Large intestine (tissue), 3 donors: ENCODE measurements around the gene LRP3. TPM values are rescaled to one million over a fixed set of nuclear protein-coding genes. Genes with fewer than 3 reads are reported as not detected.
"Not testable (repeated sequence)": the region's sequence is repeated elsewhere in the genome, so short reads cannot be mapped to it uniquely, and the experiment has no call there.

Source experiments
- DNase-seq, 2 donors: peaks; one replicate each; pipeline versions ENCODE4 v3.0.0 to v3.0.0-alpha.2; 2013
- H3K27ac ChIP-seq: one replicate; pipeline ENCODE4 v1.5.1; 2013; ENCODE audit warnings: low read length
- H3K27me3 ChIP-seq: 2 replicates; pipeline ENCODE4 v1.6.1; 2013; ENCODE audit warnings: low read length; ENCODE audit not compliant: control insufficient read depth, insufficient read depth
- H3K36me3 ChIP-seq: 2 replicates; pipeline ENCODE4 v1.6.1; 2013; ENCODE audit warnings: low read length; ENCODE audit not compliant: control insufficient read depth, insufficient read depth
- H3K4me1 ChIP-seq: one replicate; pipeline ENCODE4 v1.6.1; 2013; ENCODE audit warnings: low read length; ENCODE audit not compliant: control insufficient read depth, insufficient read depth
- H3K4me3 ChIP-seq: one replicate; pipeline ENCODE4 v1.5.1; 2013; ENCODE audit warnings: low read length
- H3K9me3 ChIP-seq: one replicate; pipeline ENCODE4 v1.6.1; 2013; ENCODE audit warnings: mild to moderate bottlenecking, low read depth, low read length, moderate library complexity; ENCODE audit not compliant: control insufficient read depth
- WGBS: methylation state at CpG from one replicate; pipeline ENCODE4 v1.1.5; 2013; ENCODE audit warnings: low lambda C conversion rate; ENCODE audit not compliant: insufficient coverage; 5-methylcytosine and 5-hydroxymethylcytosine counted together
- polyA plus RNA-seq: library from polyadenylated mRNA; unstranded; fragments of 120-200 nt; gene quantifications from one replicate; pipeline ENCODE4 v1.2.1, GENCODE V29; 2013

LRP3 gene
- polyA plus RNA-seq, 1 donor, result 37.8 TPM

DNA sequence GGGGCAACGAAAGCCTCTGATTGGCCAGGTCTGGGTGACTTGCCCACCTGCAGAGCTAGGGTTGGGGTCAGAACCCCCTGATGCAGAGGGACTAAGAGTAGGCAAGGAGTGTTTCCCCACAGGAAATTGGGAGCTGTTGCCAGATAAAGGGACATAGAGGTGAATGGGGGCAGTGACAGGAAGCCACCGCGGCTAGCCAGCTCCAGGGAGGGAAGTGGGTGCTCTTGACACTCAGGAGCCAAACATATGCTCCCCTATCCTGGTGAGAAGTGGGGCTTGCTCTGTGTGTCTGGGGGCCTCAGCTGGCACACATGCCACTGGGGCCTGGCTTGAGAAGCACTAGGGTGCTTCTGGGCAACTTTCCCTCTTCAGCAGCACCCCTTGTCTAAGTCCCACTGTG is 36.2 kb upstream of the LRP3 start:
- Histone ChIP-seq H3K27me3 (no peaks in the 10 kb centered on the region), H3K4me3 (no peak overlapping the region), H3K4me1 (no peaks in the 10 kb centered on the region), H3K27ac (no peak overlapping the region), H3K36me3 (no peaks in the 10 kb centered on the region), H3K9me3 (no peaks in the 10 kb centered on the region)
- WGBS, result no CpG with 5 or more reads among the region's 3 CpGs
- no peak for DNase-seq

DNA sequence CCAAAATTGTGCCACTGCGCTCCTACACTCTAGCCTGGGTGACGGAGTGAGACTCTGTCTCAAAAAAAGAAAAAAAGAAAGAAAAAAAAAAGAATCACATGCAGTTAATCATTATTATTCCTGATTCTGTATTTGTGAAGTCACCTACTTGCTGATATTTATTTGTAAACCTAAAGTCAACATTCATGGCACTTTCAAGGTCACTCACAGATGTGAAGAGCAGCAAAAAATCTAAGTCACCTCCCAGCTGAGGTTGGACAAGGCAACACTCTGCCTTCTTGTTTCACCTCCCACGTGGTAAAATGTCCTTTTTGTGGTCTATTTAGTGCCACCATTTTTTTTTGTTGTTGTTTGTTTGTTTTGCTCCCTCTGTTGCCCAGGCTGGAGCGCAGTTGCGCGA is 35.8 kb upstream of the LRP3 start:
- H3K36me3 ChIP-seq, result no peaks in the 10 kb centered on the region
- no peaks in the 10 kb centered on the region for H3K27me3 ChIP-seq
- H3K4me1 ChIP-seq, result no peaks in the 10 kb centered on the region
- H3K4me3 ChIP-seq, result no peak overlapping the region
- no peak for DNase-seq
- 93% methylated on average over 2 of the region's 6 CpGs for WGBS
- H3K27ac ChIP-seq, result no peak overlapping the region
- no peaks in the 10 kb centered on the region for H3K9me3 ChIP-seq

DNA sequence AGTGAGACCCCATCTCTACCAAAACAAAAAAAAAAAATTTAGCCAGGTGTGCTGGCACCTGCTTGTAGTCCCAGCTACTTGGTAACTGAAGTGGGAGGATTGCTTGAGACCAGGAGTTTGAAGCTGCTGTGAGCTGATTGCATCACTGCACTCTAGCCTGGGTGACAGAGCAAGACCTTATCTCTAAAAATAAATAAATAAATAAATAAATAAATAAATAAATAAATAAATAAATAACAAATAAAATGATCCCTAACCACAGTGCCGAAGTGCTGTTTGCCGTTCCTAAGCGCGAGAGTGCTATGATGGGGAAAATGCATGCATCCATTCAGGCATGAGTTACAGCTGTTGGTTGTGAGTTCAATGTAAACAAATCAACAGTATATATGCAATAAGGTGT is 35.0 kb upstream of the LRP3 start:
- no peak overlapping the region for H3K4me3 ChIP-seq
- DNase-seq, result no peak
- no peaks in the 10 kb centered on the region for H3K9me3 ChIP-seq
- WGBS, result 100% methylated on average over 2 of the region's 4 CpGs
- no peak overlapping the region for H3K27ac ChIP-seq
- no peaks in the 10 kb centered on the region for H3K36me3 ChIP-seq
- H3K4me1 ChIP-seq, result no peaks in the 10 kb centered on the region
- no peaks in the 10 kb centered on the region for H3K27me3 ChIP-seq

DNA sequence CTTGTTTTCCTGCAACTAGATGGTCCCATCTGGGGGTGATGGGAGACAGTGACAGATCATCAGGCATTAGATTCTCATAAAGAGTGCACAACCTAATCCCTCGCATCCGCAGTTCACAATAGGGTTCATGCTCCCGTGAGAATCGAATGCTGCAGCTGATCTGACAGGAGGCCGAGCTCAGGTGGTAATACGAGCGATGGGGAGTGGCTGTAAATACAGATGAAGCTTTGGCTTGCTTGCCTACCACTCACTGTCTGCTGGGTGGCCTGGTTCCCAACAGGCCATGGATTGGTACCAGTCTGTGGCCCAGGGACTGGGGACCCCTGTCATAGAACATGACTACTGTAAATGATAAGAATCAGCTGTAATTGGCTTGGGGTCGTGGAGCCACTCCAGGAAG is 34.2 kb upstream of the LRP3 start:
- 100% methylated on average over 1 of the region's 8 CpGs for WGBS
- DNase-seq, result no peak
- Histone ChIP-seq H3K9me3 (no peaks in the 10 kb centered on the region), H3K4me3 (no peak overlapping the region), H3K36me3 (no peaks in the 10 kb centered on the region), H3K27me3 (no peaks in the 10 kb centered on the region), H3K4me1 (no peaks in the 10 kb centered on the region), H3K27ac (no peak overlapping the region)

DNA sequence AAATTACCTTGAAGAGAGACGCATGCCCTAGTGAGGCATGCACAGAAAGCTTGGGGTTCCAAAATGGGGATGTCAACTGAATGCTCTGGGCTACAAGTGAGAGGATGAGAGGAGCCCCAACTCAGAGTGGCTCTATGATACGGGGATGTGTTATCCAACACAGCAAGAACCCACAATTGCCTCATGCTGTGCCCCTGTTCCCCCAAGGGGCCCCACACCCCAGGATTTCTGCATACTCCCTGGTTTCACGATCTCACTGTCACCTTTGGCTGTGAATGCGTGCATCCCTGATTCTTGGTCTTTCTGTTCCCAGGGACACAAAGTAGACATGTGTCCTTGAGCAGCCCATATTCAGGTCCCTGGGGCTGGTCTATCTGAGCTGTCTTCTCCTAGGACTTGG is 32.9 kb upstream of the LRP3 start:
- no peak overlapping the region for H3K4me3 ChIP-seq
- H3K36me3 ChIP-seq, result no peaks in the 10 kb centered on the region
- no CpG with 5 or more reads among the region's 4 CpGs for WGBS
- H3K27ac ChIP-seq, result no peak overlapping the region
- DNase-seq, result peak in 1 of 2 donors; percentile 26
- no peaks in the 10 kb centered on the region for H3K27me3 ChIP-seq
- H3K9me3 ChIP-seq, result no peaks in the 10 kb centered on the region
- no peaks in the 10 kb centered on the region for H3K4me1 ChIP-seq

DNA sequence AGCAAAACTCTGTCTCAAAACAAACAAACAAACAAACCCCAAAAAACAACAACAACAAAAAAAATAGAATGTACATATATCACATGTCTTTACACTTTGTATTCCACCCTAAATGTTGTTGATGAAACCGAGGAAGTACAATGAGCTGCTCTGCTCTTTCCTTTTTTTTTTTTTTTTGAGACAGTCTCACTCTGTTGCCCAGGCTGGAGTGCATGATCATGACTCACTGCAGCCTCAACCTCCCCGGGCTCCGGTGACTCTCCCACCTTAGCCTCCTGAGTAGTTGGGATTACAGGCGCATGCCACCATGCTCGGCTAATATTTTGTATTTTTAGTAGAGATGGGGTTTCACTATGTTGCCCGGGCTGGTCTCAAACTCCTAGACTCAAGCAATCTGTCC is 30.6 kb upstream of the LRP3 start:
- 100% methylated on average over 1 of the region's 6 CpGs for WGBS
- Histone ChIP-seq H3K4me3 (no peak overlapping the region), H3K4me1 (no peaks in the 10 kb centered on the region), H3K9me3 (peaks cover 6% of the 10 kb centered on the region), H3K36me3 (no peaks in the 10 kb centered on the region), H3K27ac (no peak overlapping the region), H3K27me3 (no peaks in the 10 kb centered on the region)
- no peak for DNase-seq

DNA sequence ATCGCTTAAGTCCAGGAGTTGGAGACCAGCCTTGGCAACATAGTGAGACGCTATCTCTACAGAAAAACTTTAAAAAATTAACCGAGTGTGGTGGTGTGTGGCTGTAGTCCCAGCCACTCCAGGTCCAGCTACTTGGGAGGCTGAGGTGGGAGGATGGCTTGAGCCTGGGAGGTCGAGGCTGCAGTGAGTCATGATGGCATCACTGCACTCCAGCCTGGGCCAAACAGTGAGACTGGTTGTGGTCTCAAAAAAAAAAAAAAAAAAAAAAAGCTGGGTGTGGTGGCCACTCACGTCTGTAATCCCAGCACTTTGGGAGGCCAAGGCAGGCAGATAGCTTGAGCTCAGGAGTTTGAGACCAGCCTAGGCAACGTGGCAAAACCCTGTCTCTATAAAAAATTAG is 28.1 kb upstream of the LRP3 start:
- not testable (repeated sequence) for H3K4me3 ChIP-seq, H3K4me1 ChIP-seq, H3K9me3 ChIP-seq, H3K36me3 ChIP-seq, DNase-seq, H3K27ac ChIP-seq, H3K27me3 ChIP-seq
- no CpG with 5 or more reads among the region's 6 CpGs for WGBS

DNA sequence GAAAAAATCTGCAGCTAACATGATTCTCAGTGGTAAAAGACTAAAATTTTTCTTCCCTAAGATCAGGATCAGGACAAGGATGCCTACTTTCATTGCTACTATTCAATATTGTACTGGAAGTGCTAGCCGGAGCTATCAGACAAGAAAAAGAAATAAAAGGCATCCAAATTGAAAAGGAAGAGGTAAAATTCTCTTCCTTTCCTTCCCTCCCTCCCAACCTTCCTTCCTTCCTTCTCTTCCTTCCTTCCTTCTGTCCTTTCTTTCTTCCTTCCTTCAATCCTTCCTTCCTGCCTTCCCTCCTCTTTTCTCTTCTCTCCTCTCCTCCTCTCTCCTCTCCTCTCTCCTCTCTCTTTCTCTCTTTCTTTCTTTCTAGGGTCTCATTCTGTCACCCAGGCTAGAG is 26.7 kb upstream of the LRP3 start:
- H3K4me1 ChIP-seq, result no peaks in the 10 kb centered on the region
- WGBS, result no CpG with 5 or more reads among the region's 1 CpG
- no peaks in the 10 kb centered on the region for H3K27me3 ChIP-seq
- no peaks in the 10 kb centered on the region for H3K36me3 ChIP-seq
- no peak overlapping the region for H3K4me3 ChIP-seq
- DNase-seq, result no peak
- H3K9me3 ChIP-seq, result peaks cover 6% of the 10 kb centered on the region
- H3K27ac ChIP-seq, result no peak overlapping the region

DNA sequence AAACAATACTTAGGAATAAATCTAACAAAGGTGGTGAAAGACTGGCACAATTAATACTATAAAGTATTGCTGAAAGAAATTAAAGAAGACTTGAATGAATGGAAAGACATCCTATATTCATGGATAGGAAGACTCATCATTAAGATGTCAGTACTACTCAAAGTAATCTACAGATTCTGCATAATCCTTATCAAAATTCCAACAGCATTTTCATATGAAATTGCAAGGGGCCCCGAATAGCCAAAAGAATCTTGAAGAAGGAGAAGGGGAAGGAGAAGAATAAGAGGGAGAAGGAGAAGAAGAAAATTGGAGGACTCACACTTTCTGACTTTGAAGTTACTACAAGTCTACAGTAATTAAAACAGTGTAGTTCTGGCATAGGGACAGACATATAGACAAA is 25.6 kb upstream of the LRP3 start:
- no peak overlapping the region for H3K4me3 ChIP-seq
- H3K27me3 ChIP-seq, result no peaks in the 10 kb centered on the region
- H3K27ac ChIP-seq, result no peak overlapping the region
- DNase-seq, result no peak
- H3K36me3 ChIP-seq, result no peaks in the 10 kb centered on the region
- WGBS, result 67% methylated on average over 1 of the region's 1 CpG
- no peaks in the 10 kb centered on the region for H3K4me1 ChIP-seq
- H3K9me3 ChIP-seq, result peaks cover 6% of the 10 kb centered on the region

DNA sequence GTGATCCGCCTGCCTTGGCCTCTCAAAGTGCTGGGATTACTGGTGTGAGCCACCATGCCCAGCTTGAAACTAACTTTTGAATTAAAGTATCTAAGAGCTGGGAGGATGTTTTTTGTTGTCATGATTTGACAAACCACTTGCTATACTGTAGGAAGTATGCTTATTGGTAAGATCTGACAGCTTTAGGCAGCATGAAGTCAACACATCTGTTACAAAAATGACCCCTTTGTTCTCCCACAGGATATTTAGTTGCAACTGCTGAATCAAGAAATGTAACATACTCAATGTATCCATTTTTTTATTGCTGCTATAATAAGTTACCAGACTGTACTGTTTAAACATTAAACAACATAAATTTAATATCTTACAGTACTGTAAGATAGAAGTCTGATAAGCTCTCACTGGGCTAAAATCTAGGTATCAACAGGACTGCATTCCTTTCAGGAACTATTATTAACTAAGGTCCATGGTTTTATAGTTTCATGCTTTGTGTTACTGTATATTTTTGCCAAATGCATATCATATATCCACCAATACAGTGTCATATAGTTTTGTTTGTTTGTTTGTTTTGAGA is 22.8 kb upstream of the LRP3 start:
- no peak for DNase-seq
- Histone ChIP-seq H3K36me3 (no peaks in the 10 kb centered on the region), H3K27me3 (no peaks in the 10 kb centered on the region), H3K27ac (no peak overlapping the region), H3K9me3 (peaks cover 6% of the 10 kb centered on the region), H3K4me3 (no peak overlapping the region), H3K4me1 (peaks cover 8% of the 10 kb centered on the region)
- WGBS, result no CpG with 5 or more reads among the region's 1 CpG

DNA sequence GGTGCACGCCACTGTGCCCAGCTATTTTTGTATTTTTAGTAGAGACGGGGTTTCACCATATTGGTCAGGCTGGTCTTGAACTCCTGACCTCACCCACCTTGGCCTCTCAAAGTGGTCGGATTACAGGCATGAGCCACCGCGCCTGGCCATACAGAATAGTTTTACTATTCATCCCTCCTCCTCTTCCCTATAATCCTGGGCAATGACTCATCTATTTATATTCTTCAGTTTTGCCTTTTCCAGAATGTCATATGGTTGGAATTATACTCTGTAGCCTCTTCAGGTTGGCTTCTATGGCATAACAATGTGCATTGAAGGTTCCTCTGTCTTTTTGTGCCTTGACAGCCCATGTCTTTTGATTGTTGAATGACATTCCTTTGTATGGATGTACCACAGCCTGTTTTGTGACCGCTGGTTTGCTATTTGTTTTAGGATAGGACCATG is 22.2 kb upstream of the LRP3 start:
- Histone ChIP-seq H3K4me3 (no peak overlapping the region), H3K27me3 (no peaks in the 10 kb centered on the region), H3K36me3 (no peaks in the 10 kb centered on the region), H3K27ac (no peak overlapping the region), H3K9me3 (peaks cover 6% of the 10 kb centered on the region), H3K4me1 (peaks cover 8% of the 10 kb centered on the region)
- 100% methylated on average over 1 of the region's 6 CpGs for WGBS
- DNase-seq, result no peak
